Activated CD4-positive, alpha-beta T cell treated with anti-CD3 and anti-CD28 coated beads, Interleukin-2, amount 10 ng/mL, durations not matched to agents 24 days and 14 days (primary cell): ENCODE results near the gene MACROD2. TPM values are rescaled to one million over a fixed set of nuclear protein-coding genes. Genes with fewer than 3 reads are reported as not detected.

Source experiments
- DNase-seq: peaks from one replicate; pipeline ENCODE4 v3.0.0; 2022
- H3K27ac Mint-ChIP-seq: one replicate; pipeline ENCODE4 v1.8.0; 2022; ENCODE audit warnings: mild to moderate bottlenecking, mixed read lengths
- H3K27me3 Mint-ChIP-seq: one replicate; pipeline ENCODE4 v1.8.0; 2022; ENCODE audit warnings: mixed read lengths
- H3K36me3 Mint-ChIP-seq: one replicate; pipeline ENCODE4 v1.8.0; 2022; ENCODE audit warnings: low read depth, mild to moderate bottlenecking, mixed read lengths
- H3K4me1 Mint-ChIP-seq: one replicate; pipeline ENCODE4 v1.8.0; 2021; ENCODE audit warnings: mixed read lengths
- H3K4me3 Mint-ChIP-seq: one replicate; pipeline ENCODE4 v1.8.0; 2022; ENCODE audit warnings: mild to moderate bottlenecking, moderate library complexity, mixed read lengths
- H3K9me3 Mint-ChIP-seq: one replicate; pipeline ENCODE4 v1.8.0; 2021; ENCODE audit warnings: mixed read lengths
- intact Hi-C: fragments of 100-400 bp; cut with micrococcal nuclease; formaldehyde crosslinking; loops from one replicate; pipeline ENCODE4 v1.15.1; 2023
- total RNA-seq: library from RNA; stranded (reverse); gene quantifications from 2 replicates; pipeline ENCODE4 v1.2.3, GENCODE V29; 2022

Gene MACROD2
- total RNA-seq, 1 donor from 2014 or later: not detected

- Mint-ChIP-seq H3K4me3 (no peak overlapping the region), H3K27me3 (no peaks in the 10 kb centered on the region), H3K27ac (no peak overlapping the region), H3K4me1 (no peaks in the 10 kb centered on the region), H3K9me3 (peaks cover 7% of the 10 kb centered on the region), H3K36me3 (no peaks in the 10 kb centered on the region)
- DNase-seq: no peak
- intact Hi-C loops: no loop called here
These were observed 952.2 kb downstream of the MACROD2 start for GRCh38 chr20:14947536-14947935.

GRCh38 chr20:14947946-14948345 lies 952.6 kb downstream of the MACROD2 start:
- H3K4me3 Mint-ChIP-seq: no peak overlapping the region
- H3K9me3 Mint-ChIP-seq: peaks cover 5% of the 10 kb centered on the region
- no peaks in the 10 kb centered on the region for H3K4me1 Mint-ChIP-seq
- H3K27ac Mint-ChIP-seq: no peak overlapping the region
- DNase-seq: no peak
- intact Hi-C loops: no loop called here
- H3K36me3 Mint-ChIP-seq: no peaks in the 10 kb centered on the region
- no peaks in the 10 kb centered on the region for H3K27me3 Mint-ChIP-seq

GRCh38 chr20:14948416-14948815 lies 953.1 kb downstream of the MACROD2 start:
- no peaks in the 10 kb centered on the region for H3K36me3 Mint-ChIP-seq
- no peak for DNase-seq
- H3K4me1 Mint-ChIP-seq: no peaks in the 10 kb centered on the region
- H3K27ac Mint-ChIP-seq: no peak overlapping the region
- no peak overlapping the region for H3K4me3 Mint-ChIP-seq
- peaks cover 5% of the 10 kb centered on the region for H3K9me3 Mint-ChIP-seq
- intact Hi-C loops: no loop called here
- H3K27me3 Mint-ChIP-seq: no peaks in the 10 kb centered on the region

- intact Hi-C loops: loop anchor here (10.0 kb wide), 1 partner anchor 86 kb away; no protein-coding TSS in a partner anchor
- no peak for DNase-seq
- no peaks in the 10 kb centered on the region for H3K4me1 Mint-ChIP-seq
- H3K27me3 Mint-ChIP-seq: no peaks in the 10 kb centered on the region
- H3K36me3 Mint-ChIP-seq: no peaks in the 10 kb centered on the region
- peaks cover 5% of the 10 kb centered on the region for H3K9me3 Mint-ChIP-seq
- no peak overlapping the region for H3K4me3 Mint-ChIP-seq
- no peak overlapping the region for H3K27ac Mint-ChIP-seq
These were observed 955.3 kb downstream of the MACROD2 start for GRCh38 chr20:14950633-14951032.

GRCh38 chr20:14951105-14951504 lies 955.8 kb downstream of the MACROD2 start:
- no peaks in the 10 kb centered on the region for H3K27me3 Mint-ChIP-seq
- H3K36me3 Mint-ChIP-seq: no peaks in the 10 kb centered on the region
- no peak for DNase-seq
- H3K4me3 Mint-ChIP-seq: no peak overlapping the region
- H3K27ac Mint-ChIP-seq: no peak overlapping the region
- H3K4me1 Mint-ChIP-seq: no peaks in the 10 kb centered on the region
- intact Hi-C loops: loop anchor here (10.0 kb wide), 1 partner anchor 86 kb away; no protein-coding TSS in a partner anchor
- H3K9me3 Mint-ChIP-seq: peaks cover 5% of the 10 kb centered on the region

GRCh38 chr20:14951707-14952418 lies 956.5 kb downstream of the MACROD2 start:
- Mint-ChIP-seq H3K27ac (no peak overlapping the region), H3K36me3 (no peaks in the 10 kb centered on the region), H3K9me3 (peaks cover 5% of the 10 kb centered on the region), H3K27me3 (no peaks in the 10 kb centered on the region), H3K4me3 (no peak overlapping the region), H3K4me1 (no peaks in the 10 kb centered on the region)
- DNase-seq: no peak
- intact Hi-C loops: loop anchor here (10.0 kb wide), 1 partner anchor 87 kb away; no protein-coding TSS in a partner anchor

GRCh38 chr20:14953736-14954135 lies 958.4 kb downstream of the MACROD2 start:
- no peaks in the 10 kb centered on the region for H3K36me3 Mint-ChIP-seq
- H3K4me3 Mint-ChIP-seq: no peak overlapping the region
- H3K27me3 Mint-ChIP-seq: no peaks in the 10 kb centered on the region
- intact Hi-C loops: loop anchor here (10.0 kb wide), 1 partner anchor 89 kb away; no protein-coding TSS in a partner anchor
- DNase-seq: no peak
- peaks cover 5% of the 10 kb centered on the region for H3K9me3 Mint-ChIP-seq
- H3K4me1 Mint-ChIP-seq: no peaks in the 10 kb centered on the region
- H3K27ac Mint-ChIP-seq: no peak overlapping the region

- Mint-ChIP-seq H3K27ac (no peak overlapping the region), H3K27me3 (no peaks in the 10 kb centered on the region), H3K9me3 (peaks cover 8% of the 10 kb centered on the region), H3K4me3 (no peak overlapping the region), H3K36me3 (no peaks in the 10 kb centered on the region), H3K4me1 (no peaks in the 10 kb centered on the region)
- intact Hi-C loops: loop anchor here (10.0 kb wide), 1 partner anchor 91 kb away; no protein-coding TSS in a partner anchor
- DNase-seq: peak; percentile 54
These were observed 960.1 kb downstream of the MACROD2 start for GRCh38 chr20:14955399-14955798.

- Mint-ChIP-seq H3K27me3 (no peaks in the 10 kb centered on the region), H3K4me1 (no peaks in the 10 kb centered on the region), H3K9me3 (peaks cover 4% of the 10 kb centered on the region), H3K4me3 (no peak overlapping the region), H3K27ac (no peak overlapping the region), H3K36me3 (no peaks in the 10 kb centered on the region)
- no peak for DNase-seq
- intact Hi-C loops: loop anchor here (10.0 kb wide), 1 partner anchor 91 kb away; no protein-coding TSS in a partner anchor
These were observed 960.7 kb downstream of the MACROD2 start for GRCh38 chr20:14956026-14956425.

- intact Hi-C loops: loop anchor here (10.0 kb wide), 1 partner anchor 92 kb away; no protein-coding TSS in a partner anchor
- no peaks in the 10 kb centered on the region for H3K36me3 Mint-ChIP-seq
These were observed 961.2 kb downstream of the MACROD2 start for GRCh38 chr20:14956538-14956937.

GRCh38 chr20:14957402-14957801 lies 962.1 kb downstream of the MACROD2 start:
- Mint-ChIP-seq H3K4me3 (no peak overlapping the region), H3K36me3 (no peaks in the 10 kb centered on the region), H3K27me3 (no peaks in the 10 kb centered on the region), H3K4me1 (no peaks in the 10 kb centered on the region), H3K9me3 (peaks cover 4% of the 10 kb centered on the region), H3K27ac (no peak overlapping the region)
- no peak for DNase-seq
- intact Hi-C loops: loop anchor here (10.0 kb wide), 1 partner anchor 93 kb away; no protein-coding TSS in a partner anchor

More at GRCh38 chr20:14956538-14956937, 961.2 kb downstream of the MACROD2 start:
- no peaks in the 10 kb centered on the region for H3K27me3 Mint-ChIP-seq
- no peaks in the 10 kb centered on the region for H3K4me1 Mint-ChIP-seq
- H3K27ac Mint-ChIP-seq: no peak overlapping the region
- peaks cover 4% of the 10 kb centered on the region for H3K9me3 Mint-ChIP-seq
- no peak overlapping the region for H3K4me3 Mint-ChIP-seq
- no peak for DNase-seq

GRCh38 chr20:14958626-14959025 lies 963.3 kb downstream of the MACROD2 start:
- no peak for DNase-seq
- Mint-ChIP-seq H3K9me3 (peaks cover 4% of the 10 kb centered on the region), H3K36me3 (no peaks in the 10 kb centered on the region), H3K27me3 (no peaks in the 10 kb centered on the region), H3K27ac (no peak overlapping the region), H3K4me1 (no peaks in the 10 kb centered on the region), H3K4me3 (no peak overlapping the region)
- intact Hi-C loops: loop anchor here (10.0 kb wide), 1 partner anchor 94 kb away; no protein-coding TSS in a partner anchor

- Mint-ChIP-seq H3K4me3 (no peak overlapping the region), H3K36me3 (no peaks in the 10 kb centered on the region), H3K27ac (no peak overlapping the region), H3K27me3 (no peaks in the 10 kb centered on the region), H3K4me1 (no peaks in the 10 kb centered on the region), H3K9me3 (peaks cover 4% of the 10 kb centered on the region)
- DNase-seq: no peak
- intact Hi-C loops: loop anchor here (10.0 kb wide), 1 partner anchor 95 kb away; no protein-coding TSS in a partner anchor
These were observed 964.5 kb downstream of the MACROD2 start for GRCh38 chr20:14959506-14960475.
